GM19238 (cell line): ENCODE results near the gene VAMP4.
"Not testable (repeated sequence)": the region's sequence is repeated elsewhere in the genome, so short reads cannot be mapped to it uniquely, and the experiment has no call there.

ENCODE experiments used
- DNase-seq: peaks from one replicate; pipeline ENCODE4 v3.0.0; 2011; ENCODE audit warnings: low spot score; ENCODE audit not compliant: insufficient read length

VAMP4 gene

GRCh38 chr1:171702598-171702997 is 39.3 kb downstream of the VAMP4 start:
- DNase-seq, result no peak

- no peak for DNase-seq
Observed at GRCh38 chr1:171699531-171699930, 42.3 kb downstream of the VAMP4 start.

GRCh38 chr1:171695772-171696171 is 46.1 kb downstream of the VAMP4 start:
- DNase-seq, result not testable (repeated sequence)

GRCh38 chr1:171693541-171693940 is 48.3 kb downstream of the VAMP4 start:
- not testable (repeated sequence) for DNase-seq

- DNase-seq, result no peak
Observed at GRCh38 chr1:171683870-171684269, 58.0 kb downstream of the VAMP4 start.

GRCh38 chr1:171680339-171680738 is 61.5 kb downstream of the VAMP4 start:
- no peak for DNase-seq

GRCh38 chr1:171676823-171677222 is 65.0 kb downstream of the VAMP4 start:
- no peak for DNase-seq

GRCh38 chr1:171674431-171675405 is 67.1 kb downstream of the VAMP4 start:
- DNase-seq, result no peak

GRCh38 chr1:171670739-171671138 is 71.1 kb downstream of the VAMP4 start:
- DNase-seq, result no peak

GRCh38 chr1:171668372-171668771 is 73.5 kb downstream of the VAMP4 start:
- no peak for DNase-seq

GRCh38 chr1:171666114-171666769 is 75.6 kb downstream of the VAMP4 start:
- no peak for DNase-seq

- DNase-seq, result no peak
Observed at GRCh38 chr1:171664976-171665375, 76.9 kb downstream of the VAMP4 start.

GRCh38 chr1:171663854-171664575 is 77.8 kb downstream of the VAMP4 start:
- DNase-seq, result no peak

- DNase-seq, result no peak
Observed at GRCh38 chr1:171663036-171663853, 78.6 kb downstream of the VAMP4 start.

GRCh38 chr1:171661076-171661650 is 80.7 kb downstream of the VAMP4 start:
- no peak for DNase-seq

- DNase-seq, result not testable (repeated sequence)
Observed at GRCh38 chr1:171656206-171656605, 85.7 kb downstream of the VAMP4 start.

- DNase-seq, result no peak
Observed at GRCh38 chr1:171655746-171656116, 86.1 kb downstream of the VAMP4 start.

GRCh38 chr1:171654942-171655745 is 86.7 kb downstream of the VAMP4 start:
- DNase-seq, result peak; percentile 28

GRCh38 chr1:171654201-171654941 is 87.5 kb downstream of the VAMP4 start:
- DNase-seq, result no peak
